H1 (cell line): ENCODE measurements around the gene MYF5. TPM values are rescaled to one million over a fixed set of nuclear protein-coding genes. Genes with fewer than 3 reads are reported as not detected.

Experiments used
- CTCF ChIA-PET: fragments of 300-600 bp; sonication (Branson Sonifier 250); formaldehyde crosslinking; loops from one replicate; lab custom pipeline; 2021; ENCODE audit not compliant: partially characterized antibody; lab: Charles Lee
- POLR2A ChIA-PET: fragments of 300-600 bp; sonication (Branson Sonifier 250); formaldehyde crosslinking; loops from one replicate; lab custom pipeline; 2021; ENCODE audit warnings: inconsistent platforms; ENCODE audit not compliant: partially characterized antibody; lab: Charles Lee
- DNase-seq, 2 experiments: peaks; one replicate each; pipeline versions ENCODE4 v3.0.0 to v3.0.0-alpha.2; 2010 to 2022; ENCODE audit warnings: low spot score in 2 of 2, low read depth in 1 of 2, mixed read lengths in 1 of 2
- FAIRE-seq: peaks from 2 replicates; lab custom pipeline; 2011; peaks lifted over from hg19 to GRCh38; lab: Jason Lieb, UNC
- H2AFZ ChIP-seq: 2 replicates; pipeline ENCODE4 v1.8.1; 2012; ENCODE audit warnings: low read length, inconsistent platforms
- H2AK5ac ChIP-seq: 2 replicates; pipeline ENCODE4 v1.6.1; 2013; ENCODE audit warnings: low read depth, low read length
- H2BK120ac ChIP-seq: replicated peaks from 2 replicates; pipeline ENCODE3; 2013; ENCODE audit warnings: low read depth, low read length, inconsistent platforms
- H2BK12ac ChIP-seq: 2 replicates; pipeline ENCODE4 v1.6.1; 2013; ENCODE audit warnings: low read depth, low read length
- H2BK15ac ChIP-seq: 2 replicates; pipeline ENCODE4 v1.6.1; 2013; ENCODE audit warnings: low read length
- H2BK20ac ChIP-seq: 2 replicates; pipeline ENCODE4 v1.6.1; 2013; ENCODE audit warnings: low read length
- H2BK5ac ChIP-seq: 2 replicates; pipeline ENCODE4 v1.6.1; 2013; ENCODE audit warnings: low read depth, low read length
- H3K14ac ChIP-seq: 2 replicates; pipeline ENCODE4 v1.6.1; 2013; ENCODE audit warnings: inconsistent platforms; ENCODE audit not compliant: insufficient read length
- H3K18ac ChIP-seq: 2 replicates; pipeline ENCODE4 v1.6.1; 2013; ENCODE audit warnings: low read length; ENCODE audit errors: extremely low read depth
- H3K23ac ChIP-seq: 2 replicates; pipeline ENCODE4 v1.6.1; 2013; ENCODE audit warnings: inconsistent platforms; ENCODE audit not compliant: insufficient read length
- H3K23me2 ChIP-seq: 2 replicates; pipeline ENCODE4 v1.6.1; 2013; ENCODE audit warnings: low read depth, low read length
- H3K27ac ChIP-seq: 2 replicates; pipeline ENCODE4 v1.6.1; 2011; ENCODE audit warnings: low read depth, low read length, inconsistent platforms
- H3K27me3 ChIP-seq, 4 experiments: replicated peaks in 1 of 4; 1 replicate in 1 of 4; 2 replicates in 3 of 4; pipeline versions ENCODE4 v1.6.1 to v1.8.1; 2011 to 2013; ENCODE audit warnings: low read length in 3 of 4, mild to moderate bottlenecking in 3 of 4, inconsistent platforms in 2 of 4, mixed read lengths in 2 of 4, moderate library complexity in 1 of 4; ENCODE audit not compliant: control insufficient read depth in 3 of 4, insufficient read depth in 3 of 4; ENCODE audit errors: extremely low read depth in 1 of 4
- H3K36me3 ChIP-seq, 4 experiments: 2 replicates each; pipeline versions ENCODE4 v1.6.1 to v1.8.1; 2011 to 2013; ENCODE audit warnings: mild to moderate bottlenecking in 4 of 4, low read length in 3 of 4, moderate library complexity in 2 of 4, control low read depth in 1 of 4, inconsistent platforms in 1 of 4; ENCODE audit not compliant: insufficient read depth in 4 of 4, control insufficient read depth in 2 of 4
- H3K4ac ChIP-seq: replicated peaks from 2 replicates; pipeline ENCODE3; 2013; ENCODE audit warnings: low read length, low read depth, mixed read lengths, inconsistent platforms; ENCODE audit not compliant: insufficient read length
- H3K4me1 ChIP-seq, 4 experiments: replicated peaks in 1 of 4; 1 replicate in 1 of 4; 2 replicates in 3 of 4; pipeline versions ENCODE4 v1.6.1 to v1.8.1; 2011 to 2013; ENCODE audit warnings: low read length in 3 of 4, inconsistent platforms in 2 of 4, mixed read lengths in 1 of 4; ENCODE audit not compliant: insufficient read depth in 4 of 4, control insufficient read depth in 3 of 4
- H3K4me2 ChIP-seq, 2 experiments: 2 replicates each; pipeline versions ENCODE4 v1.6.1 to v1.8.1; 2011 to 2013; ENCODE audit warnings: low read depth in 2 of 2, low read length in 2 of 2, control low read depth in 1 of 2, inconsistent platforms in 1 of 2, mild to moderate bottlenecking in 1 of 2; ENCODE audit not compliant: insufficient read depth in 1 of 2
- H3K4me3 ChIP-seq, 4 experiments: fragments of 200-600, 300-600 bp in 1 of 4; sonication (generic), shearing (Covaris generic), sonication (Bioruptor Twin) in 1 of 4; 2 replicates each; pipeline versions ENCODE4 v1.5.1 to v1.8.1; 2011 to 2016; ENCODE audit warnings: low read length in 4 of 4, low read depth in 3 of 4, control low read depth in 2 of 4, inconsistent platforms in 2 of 4, mild to moderate bottlenecking in 2 of 4, mixed read lengths in 1 of 4, moderate library complexity in 1 of 4; ENCODE audit not compliant: insufficient read depth in 2 of 4; ENCODE audit errors: extremely low read depth in 1 of 4
- H3K56ac ChIP-seq: replicated peaks from 2 replicates; pipeline ENCODE3; 2013; ENCODE audit warnings: low read depth, mild to moderate bottlenecking, mixed read lengths, low read length, inconsistent platforms; ENCODE audit not compliant: insufficient read length
- H3K79me1 ChIP-seq: 2 replicates; pipeline ENCODE4 v1.6.1; 2013; ENCODE audit warnings: low read depth, low read length, control low read depth
- H3K79me2 ChIP-seq, 2 experiments: 2 replicates each; pipeline versions ENCODE4 v1.6.1 to v1.8.1; 2012 to 2013; ENCODE audit warnings: low read length in 2 of 2, mild to moderate bottlenecking in 2 of 2, inconsistent platforms in 1 of 2; ENCODE audit not compliant: insufficient read depth in 2 of 2, control insufficient read depth in 1 of 2
- H3K9ac ChIP-seq, 4 experiments: replicated peaks in 1 of 4; 1 replicate in 1 of 4; 2 replicates in 3 of 4; pipeline versions ENCODE4 v1.6.1 to v1.8.1; 2011 to 2013; ENCODE audit warnings: low read depth in 3 of 4, low read length in 3 of 4, control low read depth in 2 of 4, mild to moderate bottlenecking in 2 of 4, moderate library complexity in 2 of 4, inconsistent platforms in 1 of 4; ENCODE audit errors: extremely low read depth in 1 of 4
- H3K9me3 ChIP-seq, 2 experiments: 2 replicates each; pipeline versions ENCODE4 v1.6.1 to v1.8.1; 2012 to 2013; ENCODE audit warnings: mild to moderate bottlenecking in 2 of 2, moderate library complexity in 2 of 2, control low read depth in 1 of 2, inconsistent platforms in 1 of 2, low read depth in 1 of 2, low read length in 1 of 2, mixed read lengths in 1 of 2; ENCODE audit not compliant: insufficient read depth in 2 of 2
- H4K20me1 ChIP-seq, 2 experiments: replicated peaks in 1 of 2; 2 replicates each; pipeline versions ENCODE3 to v1.8.1; 2011 to 2013; ENCODE audit warnings: inconsistent platforms in 2 of 2, low read length in 2 of 2, mild to moderate bottlenecking in 1 of 2; ENCODE audit not compliant: insufficient read depth in 2 of 2, control insufficient read depth in 1 of 2
- H4K5ac ChIP-seq: 2 replicates; pipeline ENCODE4 v1.6.1; 2013; ENCODE audit warnings: low read length, low read depth, mixed read lengths, inconsistent platforms; ENCODE audit not compliant: insufficient read length
- H4K8ac ChIP-seq: 2 replicates; pipeline ENCODE4 v1.8.0; 2013; ENCODE audit warnings: mild to moderate bottlenecking, moderate library complexity, low read length, inconsistent platforms; ENCODE audit not compliant: insufficient read depth; ENCODE audit errors: extremely low read depth
- H4K91ac ChIP-seq: replicated peaks from 2 replicates; pipeline ENCODE3; 2013; ENCODE audit warnings: low read length, mixed read lengths, inconsistent platforms; ENCODE audit not compliant: insufficient read length
- SIRT6 ChIP-seq: IDR thresholded peaks from one replicate; pipeline ENCODE4 v1.7.1; 2012; ENCODE audit warnings: low read length, inconsistent platforms
- WGBS, 2 experiments: shearing (Covaris generic) in 1 of 2; methylation state at CpG; one replicate each; pipeline versions ENCODE4 v1.1.6 to v1.1.7; 2013 to 2015; ENCODE audit warnings: low lambda C conversion rate in 2 of 2, mixed read lengths in 2 of 2, inconsistent platforms in 1 of 2, low coverage in 1 of 2, missing lambda C conversion rate in 1 of 2; ENCODE audit not compliant: insufficient replicate concordance in 2 of 2, insufficient coverage in 1 of 2, insufficient read length in 1 of 2; ENCODE audit errors: extremely low coverage in 1 of 2, missing lambda C conversion rate in 1 of 2; 5-methylcytosine and 5-hydroxymethylcytosine counted together
- polyA plus RNA-seq, 7 experiments: library from polyadenylated mRNA; depleted of rRNA in 3 of 7; stranded (reverse) in 5 of 7; unstranded in 2 of 7; fragments of >200 nt in 5 of 7; fragments of 200-250 nt in 2 of 7; gene quantifications; 1 replicate in 5 of 7; 2 replicates in 1 of 7; 4 replicates in 1 of 7; pipeline versions ENCODE4 v1.2.1 to v1.2.3, GENCODE V29; 2011 to 2013; ENCODE audit warnings: missing spikeins in 2 of 7, mixed read lengths in 2 of 7
- total RNA-seq: library from RNA; stranded (reverse); fragmentation: NEBNext Ultra II Directional; extraction: Animal tissue kit (Norgen Biotek cat#: 25700); gene quantifications from 2 replicates; pipeline ENCODE4 v1.2.1, GENCODE V29; 2021

The MYF5 gene
- total and polyA plus RNA-seq, 2 of the 8 experiments (the other 6 are each of a cell fraction or from before 2014, with no cell fraction given), result 0.09 TPM; not detected in 1

DNA sequence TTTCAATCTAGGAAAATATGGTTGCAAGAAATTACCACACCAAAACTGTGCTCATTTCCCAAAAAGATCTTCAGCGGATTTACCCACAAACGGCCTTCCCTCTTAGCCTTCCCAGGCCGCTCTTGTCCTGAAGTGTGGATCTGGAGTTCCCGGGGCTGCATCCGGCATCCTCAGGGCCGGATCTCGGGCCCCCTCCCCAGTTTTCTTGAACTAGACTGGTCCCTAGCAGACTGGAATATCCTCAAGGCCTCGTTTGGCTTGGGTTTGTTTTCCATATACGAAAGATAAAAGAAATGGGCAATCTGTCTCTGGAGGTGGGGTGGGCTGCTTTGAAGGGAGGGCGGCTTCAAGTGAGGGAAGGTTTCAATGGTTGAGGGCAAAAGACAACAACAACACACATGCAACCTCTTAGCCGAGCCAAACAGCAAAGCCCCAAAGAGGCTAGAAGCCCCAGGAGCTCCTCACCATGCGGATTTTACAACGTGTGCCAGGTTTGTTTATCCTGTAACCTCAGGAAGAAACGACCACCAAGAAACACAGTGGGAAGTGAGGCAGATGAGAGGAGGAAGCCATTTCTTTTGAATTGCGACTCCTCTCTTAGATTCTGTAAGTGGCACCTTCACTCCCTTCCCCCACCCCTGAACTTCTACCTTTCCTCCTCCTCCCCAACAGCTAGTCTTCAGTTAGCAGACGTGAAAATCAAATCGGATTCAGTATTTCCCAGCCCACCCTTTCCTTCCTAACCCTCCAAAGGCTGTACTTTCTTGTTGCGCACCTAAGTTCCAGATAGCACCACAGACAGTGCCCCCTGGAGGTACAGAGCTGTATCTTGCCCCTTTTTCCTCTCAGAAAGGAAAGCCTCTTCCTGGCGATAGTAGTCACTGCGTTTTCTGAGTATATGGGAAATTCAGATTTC, 6.6 kb upstream of the MYF5 start:
- Histone ChIP-seq H2BK5ac (no peak overlapping the region), H2BK20ac (peak overlapping the region; percentile 34; the same call in 1 of the 2 replicates), H2AFZ (peak overlapping the region; percentile 87)
- no peak for TF ChIP-seq SIRT6

More for the DNA sequence above, 6.6 kb upstream of the MYF5 start:
- H3K4ac ChIP-seq, result no peak overlapping the region
- DNase-seq (peak in 1 of 2 experiments; percentile 65), FAIRE-seq (peak; percentile 83)
- H3K56ac ChIP-seq, result no peak overlapping the region
- peaks cover 11 to 27% (median 19%) of the 10 kb centered on the region in 4 experiments for H3K4me1 ChIP-seq
- H3K18ac ChIP-seq, result peak overlapping the region; percentile 81; the same call in 1 of the 2 replicates
- ChIA-PET CTCF (interaction anchor here (0.6 to 2.6 kb wide), 41 partner anchors 9 to 741 kb away, joined by 3 to 10 read pairs (median 4); no protein-coding TSS in a partner anchor), POLR2A (interaction anchor here (1.4 kb wide), 1 partner anchor 26 kb away, joined by 4 read pairs; no protein-coding TSS in a partner anchor)
- H3K27me3 ChIP-seq, result peaks cover 32 to 61% (median 55%) of the 10 kb centered on the region in 4 experiments
- no peaks in the 10 kb centered on the region for H3K9me3 ChIP-seq
- no peak overlapping the region for H3K23ac ChIP-seq
- peaks cover 0 to 2% of the 10 kb centered on the region in 2 experiments for H4K20me1 ChIP-seq
- WGBS, 2 experiments, result 15% methylated on average over 20 of the region's 20 CpGs; no CpG with 5 or more reads in 1 of the 2 experiments
- H3K23me2 ChIP-seq, result peaks cover 14% of the 10 kb centered on the region
- no peak overlapping the region for H3K14ac ChIP-seq
- no peaks in the 10 kb centered on the region for H3K79me2 ChIP-seq
- H2BK12ac ChIP-seq, result peak overlapping the region; percentile 18; the same call in 1 of the 2 replicates
- H4K91ac ChIP-seq, result no peak overlapping the region
- no peak overlapping the region for H3K9ac ChIP-seq
- H3K4me3 ChIP-seq, result peak overlapping the region; percentile 19 to 54 (median 32); a peak in 7 of 8 replicates
- no peak overlapping the region for H3K27ac ChIP-seq
- H4K5ac ChIP-seq, result no peak overlapping the region
- no peak overlapping the region for H2BK15ac ChIP-seq
- peak overlapping the region; percentile 70 to 94 for H3K4me2 ChIP-seq
- no peak overlapping the region for H2BK120ac ChIP-seq
- H3K36me3 ChIP-seq, result no peaks in the 10 kb centered on the region
- no peaks in the 10 kb centered on the region for H3K79me1 ChIP-seq
- H2AK5ac ChIP-seq, result no peak overlapping the region
- no peak overlapping the region for H4K8ac ChIP-seq
